Testis (tissue), 3 donors: ENCODE measurements around the gene SLC41A3. TPM values are rescaled to one million over a fixed set of nuclear protein-coding genes. Genes with fewer than 3 reads are reported as not detected.
"Not testable (repeated sequence)": the region's sequence is repeated elsewhere in the genome, so short reads cannot be mapped to it uniquely, and the experiment has no call there.

ENCODE experiments used
- DNase-seq: peaks from one replicate; pipeline ENCODE4 v3.0.0-alpha.2; 2019
- H3K27ac ChIP-seq, 2 donors: fragments of 200-600 bp; sonication (generic); one replicate each; pipeline ENCODE4 v1.5.1; 2019
- H3K27me3 ChIP-seq: fragments of 200-600 bp; sonication (generic); one replicate; pipeline ENCODE4 v1.5.1; 2019
- H3K36me3 ChIP-seq: fragments of 200-600 bp; sonication (generic); one replicate; pipeline ENCODE4 v1.5.1; 2017; ENCODE audit warnings: low read depth; ENCODE audit errors: missing control alignments
- H3K4me1 ChIP-seq: fragments of 200-600 bp; sonication (generic); one replicate; pipeline ENCODE4 v1.5.1; 2019
- H3K4me3 ChIP-seq, 2 donors: fragments of 200-600 bp; sonication (generic); one replicate each; pipeline ENCODE4 v1.5.1; 2017 to 2019
- H3K9me3 ChIP-seq: fragments of 200-600 bp; sonication (generic); one replicate; pipeline ENCODE4 v1.5.1; 2017
- POLR2A ChIP-seq: fragments of 450-650 bp; IDR thresholded peaks from one replicate; pipeline ENCODE4 v1.6.1; 2017; ENCODE audit warnings: antibody characterized with exemption, mild to moderate bottlenecking, moderate library complexity
- WGBS, 2 donors: methylation state at CpG; one replicate each; pipeline ENCODE4 v1.1.5; 2018; 5-methylcytosine and 5-hydroxymethylcytosine counted together
- intact Hi-C: fragments of 100-400 bp; cut with DNase I; formaldehyde crosslinking; loops from one replicate; pipeline ENCODE4 v1.15.1; 2023; ENCODE audit warnings: low total_unique reads
- polyA plus RNA-seq: library from polyadenylated mRNA; stranded (reverse); fragments of 350-450 nt; fragmentation: Illumina TruSeq; extraction: RNeasy Lipid Tissue Mini Kit (QIAGEN cat#74804); gene quantifications from one replicate; pipeline ENCODE4 v1.2.3, GENCODE V29; 2014; ENCODE audit warnings: low read depth, low replicate concordance; ENCODE audit not compliant: insufficient read depth
- total RNA-seq, 2 donors: library from RNA; depleted of rRNA; stranded (reverse); fragments of >200 nt; gene quantifications; one replicate each; pipeline ENCODE4 v1.2.3, GENCODE V29; 2016
- TF ChIP-seq, protein P1 (sequence below), 3 experiments: fragments of 450-650 bp in 2 of 3; fragments of 200-600 bp in 1 of 3; sonication (generic) in 1 of 3; IDR thresholded peaks; one replicate each; pipeline ENCODE4 v1.5.1; 2016 to 2019; ENCODE audit warnings: antibody characterized with exemption in 3 of 3, mild to moderate bottlenecking in 2 of 3, moderate library complexity in 1 of 3

SLC41A3 gene
- total and polyA plus RNA-seq, 3 donors from 2014 or later = 160 to 220 (median 161) TPM

DNA sequence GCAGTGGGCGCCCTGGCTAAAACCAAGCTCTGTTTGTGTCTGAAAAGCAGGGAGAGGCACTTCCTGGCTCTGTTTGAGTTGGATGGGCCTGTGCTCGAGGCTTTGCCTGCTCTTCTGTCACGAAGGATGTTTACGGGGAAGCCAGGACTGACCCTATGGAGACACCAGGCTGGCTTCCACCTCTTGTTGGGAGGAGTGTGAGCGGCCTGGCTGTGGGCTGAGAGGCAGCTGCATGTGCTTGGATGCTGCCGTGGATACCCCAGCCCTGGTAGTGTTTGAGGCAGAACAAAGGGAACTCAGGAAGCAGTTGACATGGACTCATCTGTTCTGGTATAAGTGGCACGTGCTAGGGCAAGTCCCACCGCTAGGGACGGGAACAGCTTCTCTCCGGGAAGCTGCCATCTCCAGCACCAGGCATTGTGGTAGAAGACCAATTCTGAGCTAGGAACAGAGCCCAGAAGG, 17.6 kb upstream of the SLC41A3 start:
- intact Hi-C loops = no loop called here
- TF ChIP-seq, protein P1, sequence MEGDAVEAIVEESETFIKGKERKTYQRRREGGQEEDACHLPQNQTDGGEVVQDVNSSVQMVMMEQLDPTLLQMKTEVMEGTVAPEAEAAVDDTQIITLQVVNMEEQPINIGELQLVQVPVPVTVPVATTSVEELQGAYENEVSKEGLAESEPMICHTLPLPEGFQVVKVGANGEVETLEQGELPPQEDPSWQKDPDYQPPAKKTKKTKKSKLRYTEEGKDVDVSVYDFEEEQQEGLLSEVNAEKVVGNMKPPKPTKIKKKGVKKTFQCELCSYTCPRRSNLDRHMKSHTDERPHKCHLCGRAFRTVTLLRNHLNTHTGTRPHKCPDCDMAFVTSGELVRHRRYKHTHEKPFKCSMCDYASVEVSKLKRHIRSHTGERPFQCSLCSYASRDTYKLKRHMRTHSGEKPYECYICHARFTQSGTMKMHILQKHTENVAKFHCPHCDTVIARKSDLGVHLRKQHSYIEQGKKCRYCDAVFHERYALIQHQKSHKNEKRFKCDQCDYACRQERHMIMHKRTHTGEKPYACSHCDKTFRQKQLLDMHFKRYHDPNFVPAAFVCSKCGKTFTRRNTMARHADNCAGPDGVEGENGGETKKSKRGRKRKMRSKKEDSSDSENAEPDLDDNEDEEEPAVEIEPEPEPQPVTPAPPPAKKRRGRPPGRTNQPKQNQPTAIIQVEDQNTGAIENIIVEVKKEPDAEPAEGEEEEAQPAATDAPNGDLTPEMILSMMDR (IDR thresholded peaks at IDR 0.05) = no peak
- H3K27ac ChIP-seq = no peak overlapping the region
- H3K4me3 ChIP-seq = no peak overlapping the region
- H3K4me1 ChIP-seq = no peaks in the 10 kb centered on the region
- H3K9me3 ChIP-seq = no peaks in the 10 kb centered on the region
- H3K36me3 ChIP-seq = no peaks in the 10 kb centered on the region
- DNase-seq = no peak
- WGBS, 2 donors = 81 to 90% methylated on average over 5 to 10 of the region's 10 CpGs
- no peaks in the 10 kb centered on the region for H3K27me3 ChIP-seq

DNA sequence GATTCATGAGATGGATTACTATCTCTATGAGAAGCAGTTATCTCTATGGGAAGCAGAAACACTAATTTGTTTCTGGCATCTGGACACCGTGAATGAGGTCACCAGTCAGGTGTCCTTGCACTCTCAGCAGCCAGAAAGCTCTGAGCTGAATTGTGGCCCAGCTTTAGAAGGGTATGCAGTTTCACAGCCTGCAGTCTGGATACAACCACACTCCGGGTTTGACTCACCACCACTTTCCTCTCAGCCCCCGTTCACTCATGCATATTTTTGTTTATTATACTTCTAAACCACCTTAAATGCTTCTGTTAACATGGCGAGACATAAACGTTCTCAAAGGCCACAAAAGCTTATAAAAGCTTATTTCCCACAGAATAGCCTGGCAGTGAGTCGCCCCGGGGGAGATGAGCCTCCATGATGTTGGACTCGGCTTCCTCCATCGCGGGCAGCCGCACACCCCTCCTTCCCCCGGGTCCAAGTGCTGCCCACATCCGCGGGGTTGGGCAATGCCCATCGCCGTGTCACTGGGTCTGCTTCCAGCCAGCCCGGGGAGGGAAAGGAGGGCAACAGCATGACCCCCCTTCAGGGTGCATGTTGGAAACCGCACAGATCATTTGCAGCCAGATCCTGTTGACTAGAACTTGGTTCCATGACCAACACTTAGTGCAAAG, 16.8 kb upstream of the SLC41A3 start:
- DNase-seq = no peak
- Histone ChIP-seq H3K9me3 (no peaks in the 10 kb centered on the region), H3K27me3 (no peaks in the 10 kb centered on the region), H3K4me1 (no peaks in the 10 kb centered on the region), H3K36me3 (no peaks in the 10 kb centered on the region), H3K27ac (no peak overlapping the region), H3K4me3 (no peak overlapping the region)
- intact Hi-C loops = no loop called here
- WGBS, 2 donors = 78 to 84% methylated on average over 13 to 18 of the region's 18 CpGs
- TF ChIP-seq, protein P1 (IDR thresholded peaks at IDR 0.05) = no peak
- TF ChIP-seq POLR2A = no peak

DNA sequence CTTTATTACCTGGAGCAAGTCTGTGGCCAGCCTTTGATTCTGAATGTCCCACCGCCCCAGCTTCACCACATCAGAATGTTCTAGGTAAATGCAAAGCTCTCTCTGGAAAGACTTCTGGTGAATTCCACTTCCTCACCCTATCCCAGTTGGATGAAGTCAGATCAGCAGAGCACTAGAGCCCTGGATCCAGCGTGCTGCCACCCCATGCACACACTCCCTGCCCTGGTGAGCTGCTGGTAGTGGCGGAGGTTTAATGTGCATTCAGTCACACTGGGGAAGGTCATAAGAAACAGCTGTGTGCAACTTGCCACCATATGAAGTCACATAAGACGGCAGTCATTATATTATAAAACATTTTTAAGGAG, 16.3 kb upstream of the SLC41A3 start:
- 82 to 84% methylated on average over 4 of the region's 4 CpGs for WGBS, 2 donors
- no peak for DNase-seq

DNA sequence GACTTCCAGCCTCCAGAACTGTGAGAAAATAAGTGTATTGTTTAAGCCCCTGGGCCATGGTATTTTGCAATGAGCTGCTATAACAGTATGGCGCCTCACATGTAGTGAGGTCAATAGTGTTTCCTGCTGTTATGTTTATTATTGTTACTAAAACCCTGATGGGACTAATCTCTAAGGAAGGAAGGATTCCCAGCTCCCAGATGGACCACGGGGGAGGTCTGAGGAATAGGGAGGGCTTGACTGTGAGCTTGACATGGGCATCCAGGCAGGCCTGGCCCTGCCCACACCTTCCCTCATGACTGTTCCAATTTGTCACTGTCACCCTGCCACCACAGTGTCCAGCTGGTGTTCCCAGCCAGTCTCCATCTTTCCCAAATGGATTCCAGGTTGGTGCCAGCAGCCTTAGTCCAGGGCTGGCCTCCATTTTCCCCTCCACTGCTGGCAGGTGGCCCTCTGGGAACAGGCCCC, 14.5 kb upstream of the SLC41A3 start:
- H3K4me3 ChIP-seq = no peak overlapping the region
- TF ChIP-seq, protein P1 (IDR thresholded peaks at IDR 0.05) = no peak
- no peak for TF ChIP-seq POLR2A
- H3K27ac ChIP-seq = no peak overlapping the region
- H3K27me3 ChIP-seq = no peaks in the 10 kb centered on the region
- no peaks in the 10 kb centered on the region for H3K4me1 ChIP-seq
- intact Hi-C loops = no loop called here
- H3K36me3 ChIP-seq = no peaks in the 10 kb centered on the region
- no peaks in the 10 kb centered on the region for H3K9me3 ChIP-seq
- no peak for DNase-seq
- WGBS, 2 donors = 90 to 93% methylated on average over 2 of the region's 2 CpGs

More for the DNA sequence above, 16.3 kb upstream of the SLC41A3 start:
- intact Hi-C loops = no loop called here
- Histone ChIP-seq H3K4me1 (no peaks in the 10 kb centered on the region), H3K4me3 (no peak overlapping the region), H3K36me3 (no peaks in the 10 kb centered on the region), H3K9me3 (no peaks in the 10 kb centered on the region), H3K27me3 (no peaks in the 10 kb centered on the region), H3K27ac (no peak overlapping the region)
- TF ChIP-seq, protein P1 (IDR thresholded peaks at IDR 0.05) = no peak
- TF ChIP-seq POLR2A = no peak

DNA sequence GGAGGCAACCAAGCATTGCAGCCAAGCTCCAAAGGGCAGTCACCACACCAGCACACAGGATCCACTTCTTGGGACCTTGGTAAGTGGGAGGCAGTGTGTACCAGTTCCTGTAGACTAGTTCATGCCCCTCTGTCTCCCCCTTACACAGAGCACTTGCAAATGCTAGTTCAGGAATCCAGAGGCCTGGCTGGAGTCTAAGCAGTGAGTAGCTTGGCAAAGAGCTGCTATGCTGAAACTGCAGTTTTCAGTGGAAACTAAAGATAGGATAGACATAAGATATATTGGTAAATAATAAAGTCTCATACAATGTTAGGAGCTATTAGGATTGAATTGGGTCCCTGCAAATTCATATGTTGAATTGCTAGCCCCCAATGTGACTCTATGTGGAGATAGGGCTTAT, 13.9 kb upstream of the SLC41A3 start:
- Histone ChIP-seq H3K27ac (no peak overlapping the region), H3K4me3 (no peak overlapping the region), H3K27me3 (no peaks in the 10 kb centered on the region), H3K4me1 (no peaks in the 10 kb centered on the region), H3K9me3 (no peaks in the 10 kb centered on the region), H3K36me3 (no peaks in the 10 kb centered on the region)
- TF ChIP-seq POLR2A = no peak
- TF ChIP-seq, protein P1 (IDR thresholded peaks at IDR 0.05) = no peak
- DNase-seq = no peak
- intact Hi-C loops = no loop called here

DNA sequence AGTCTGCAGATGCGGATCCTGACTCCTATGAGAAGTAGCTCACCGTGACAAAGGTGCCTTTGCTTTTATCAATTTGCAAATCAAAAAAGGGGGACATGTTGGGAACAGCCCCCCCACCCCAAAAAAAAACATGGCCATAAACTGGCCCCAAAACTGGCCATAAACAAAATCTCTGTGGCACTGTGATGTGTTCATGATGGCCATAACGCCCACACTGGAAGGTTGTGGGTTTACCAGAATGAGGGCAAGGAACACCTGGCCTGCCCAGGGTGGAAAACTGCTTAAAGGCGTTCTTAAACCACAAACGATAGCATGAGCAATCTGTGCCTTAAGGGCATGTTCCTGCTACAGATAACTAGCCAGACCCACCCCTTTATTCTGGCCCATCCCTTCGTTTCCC, 12.3 kb upstream of the SLC41A3 start:
- H3K4me1 ChIP-seq, H3K36me3 ChIP-seq, H3K4me3 ChIP-seq, intact Hi-C loops, H3K27me3 ChIP-seq, DNase-seq, H3K27ac ChIP-seq, H3K9me3 ChIP-seq: not testable (repeated sequence)
- 84 to 89% methylated on average over 6 of the region's 6 CpGs for WGBS, 2 donors

DNA sequence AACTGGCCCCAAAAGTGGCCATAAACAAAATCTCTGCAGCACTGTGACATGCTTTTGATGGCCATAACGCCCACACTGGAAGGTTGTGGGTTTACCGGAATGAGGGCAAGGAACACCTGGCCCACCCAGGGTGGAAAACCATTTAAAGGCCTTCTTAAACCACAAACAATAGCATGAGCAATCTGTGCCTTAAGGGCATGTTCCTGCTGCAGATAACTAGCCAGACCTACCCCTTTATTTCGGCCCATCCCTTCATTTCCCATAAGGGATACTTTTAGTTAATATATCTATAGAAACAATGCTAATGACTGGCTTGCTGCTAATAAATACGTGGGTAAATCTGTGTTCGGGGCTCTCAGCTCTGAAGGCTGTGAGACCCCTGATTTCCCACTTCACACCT, 8.2 kb upstream of the SLC41A3 start:
- DNase-seq, H3K27ac ChIP-seq, H3K4me1 ChIP-seq, H3K36me3 ChIP-seq, H3K4me3 ChIP-seq, H3K27me3 ChIP-seq, H3K9me3 ChIP-seq, intact Hi-C loops: not testable (repeated sequence)
- WGBS, 2 donors = 96 to 97% methylated on average over 5 of the region's 5 CpGs
